GM20431 (cell line): ENCODE measurements around the gene ITGA4.

Experiments used
- in situ Hi-C: fragments of 300-500 bp; cut with MseI, MboI; formaldehyde crosslinking; loops from one replicate; pipeline ENCODE4 v1.15.0; 2020; ENCODE audit warnings: low sequenced_read_pairs; ENCODE audit not compliant: unreplicated experiment

Gene ITGA4

GRCh38 chr2:181457741-181458425 lies 697 bp downstream of the ITGA4 start:
- in situ Hi-C loops = loop anchor here (25.0 kb wide), 1 partner anchor 346 kb away; no protein-coding TSS in a partner anchor

- in situ Hi-C loops = loop anchor here (25.0 kb wide), 1 partner anchor 347 kb away; no protein-coding TSS in a partner anchor
These were observed 1.7 kb downstream of the ITGA4 start for GRCh38 chr2:181458871-181459270.

GRCh38 chr2:181459621-181460021 lies 2.4 kb downstream of the ITGA4 start:
- in situ Hi-C loops = loop anchor here (25.0 kb wide), 1 partner anchor 347 kb away; no protein-coding TSS in a partner anchor

- in situ Hi-C loops = loop anchor here (25.0 kb wide), 1 partner anchor 349 kb away; no protein-coding TSS in a partner anchor
These were observed 4.1 kb downstream of the ITGA4 start for GRCh38 chr2:181461056-181461997.

- in situ Hi-C loops = loop anchor here (25.0 kb wide), 1 partner anchor 350 kb away; no protein-coding TSS in a partner anchor
These were observed 4.8 kb downstream of the ITGA4 start for GRCh38 chr2:181462033-181462432.

DNA sequence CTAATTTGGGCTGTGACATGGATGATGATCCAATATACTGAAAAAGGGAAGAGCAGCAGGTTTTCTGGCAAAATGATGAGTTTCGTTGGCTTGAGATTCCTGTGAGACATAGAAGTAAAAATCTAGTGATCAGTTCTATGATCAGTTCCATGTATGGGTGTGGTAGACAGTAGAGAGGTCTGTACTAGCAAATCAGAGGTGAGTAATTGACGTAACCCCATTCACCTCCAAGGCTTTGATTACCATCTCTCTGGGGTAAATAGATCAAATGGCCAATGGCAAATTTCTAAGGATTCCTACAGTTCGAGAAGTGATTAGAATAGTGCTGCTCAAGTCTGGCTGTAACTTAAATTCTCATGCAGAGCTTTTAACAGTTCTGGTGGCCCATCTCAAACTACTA lies 6.4 kb downstream of the ITGA4 start:
- in situ Hi-C loops = loop anchor here (25.0 kb wide), 1 partner anchor 351 kb away; no protein-coding TSS in a partner anchor

DNA sequence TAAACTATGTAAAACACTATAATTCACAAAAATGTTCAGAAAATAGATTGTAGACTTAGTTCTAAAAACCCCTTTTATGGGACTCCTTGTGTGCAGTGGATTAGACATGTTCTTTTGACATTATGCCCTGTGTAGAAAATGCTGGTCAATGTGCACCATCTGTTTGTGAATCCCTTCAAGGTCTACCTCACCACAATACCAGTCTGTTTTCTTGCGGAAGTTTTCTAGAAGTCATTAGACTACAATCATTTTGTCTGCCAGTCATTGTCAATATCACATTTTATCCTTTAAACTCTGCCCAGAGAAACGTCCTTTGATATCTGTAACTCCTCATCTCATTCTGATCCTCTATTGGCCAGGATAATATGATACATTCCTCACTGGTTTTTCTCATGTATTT lies 7.8 kb downstream of the ITGA4 start:
- in situ Hi-C loops = loop anchor here (25.0 kb wide), 1 partner anchor 353 kb away; no protein-coding TSS in a partner anchor

GRCh38 chr2:181465676-181466375 lies 8.6 kb downstream of the ITGA4 start:
- in situ Hi-C loops = loop anchor here (25.0 kb wide), 1 partner anchor 354 kb away; no protein-coding TSS in a partner anchor

- in situ Hi-C loops = loop anchor here (25.0 kb wide), 1 partner anchor 355 kb away; no protein-coding TSS in a partner anchor
These were observed 9.7 kb downstream of the ITGA4 start for GRCh38 chr2:181466661-181467576.

DNA sequence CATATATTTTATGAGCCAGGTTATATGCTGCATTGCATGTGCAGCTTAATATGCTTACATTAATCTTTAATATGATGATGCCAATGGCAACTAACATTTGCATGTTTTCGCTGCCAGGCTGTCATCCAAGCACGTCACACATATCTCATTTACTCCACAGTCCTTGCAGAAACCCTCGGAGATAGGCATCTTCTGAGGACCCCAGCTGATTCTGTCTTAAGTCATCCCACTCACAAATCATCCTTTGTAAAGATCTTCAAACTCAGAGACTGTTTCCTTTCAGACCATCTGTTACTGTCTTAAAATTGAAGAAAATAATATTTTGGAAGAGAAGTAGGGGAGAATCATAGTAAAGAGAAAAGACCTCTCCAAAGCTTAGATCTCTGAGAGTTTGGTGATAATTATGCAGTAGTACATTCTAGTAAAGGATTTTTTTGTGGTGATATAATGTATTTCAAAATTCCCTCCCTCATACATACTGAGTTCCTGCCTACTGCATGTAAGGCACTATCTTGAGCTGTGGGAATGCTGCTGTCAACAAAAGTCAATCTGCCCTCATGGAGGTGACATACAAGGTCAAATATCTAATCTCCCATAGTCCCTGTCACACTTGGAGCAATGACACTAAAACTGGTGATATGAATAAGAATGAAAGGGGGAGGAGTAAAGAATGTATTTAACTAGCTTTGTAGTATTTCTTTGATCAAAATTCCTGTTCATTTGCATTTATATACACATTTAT lies 11.0 kb downstream of the ITGA4 start:
- in situ Hi-C loops = loop anchor here (25.0 kb wide), 1 partner anchor 356 kb away; no protein-coding TSS in a partner anchor

DNA sequence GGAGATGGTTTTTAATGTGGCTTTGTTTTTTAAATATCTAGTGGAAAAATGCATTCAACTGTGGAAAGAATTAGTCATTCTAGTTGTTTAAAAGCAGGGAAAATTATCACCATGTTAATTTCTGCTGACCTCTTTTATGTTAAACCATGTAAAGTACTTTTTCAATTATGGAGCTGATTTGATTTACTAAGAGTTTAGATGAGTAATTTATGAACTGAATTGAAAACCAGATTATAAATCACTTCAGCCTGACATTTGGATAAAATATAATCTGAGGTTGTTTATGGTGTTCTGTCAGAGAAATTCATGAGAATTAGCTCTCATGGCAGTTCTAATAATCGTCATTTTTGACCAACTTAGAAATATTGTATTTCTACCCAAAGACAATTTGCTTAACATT lies 11.6 kb downstream of the ITGA4 start:
- in situ Hi-C loops = loop anchor here (25.0 kb wide), 1 partner anchor 357 kb away; no protein-coding TSS in a partner anchor

DNA sequence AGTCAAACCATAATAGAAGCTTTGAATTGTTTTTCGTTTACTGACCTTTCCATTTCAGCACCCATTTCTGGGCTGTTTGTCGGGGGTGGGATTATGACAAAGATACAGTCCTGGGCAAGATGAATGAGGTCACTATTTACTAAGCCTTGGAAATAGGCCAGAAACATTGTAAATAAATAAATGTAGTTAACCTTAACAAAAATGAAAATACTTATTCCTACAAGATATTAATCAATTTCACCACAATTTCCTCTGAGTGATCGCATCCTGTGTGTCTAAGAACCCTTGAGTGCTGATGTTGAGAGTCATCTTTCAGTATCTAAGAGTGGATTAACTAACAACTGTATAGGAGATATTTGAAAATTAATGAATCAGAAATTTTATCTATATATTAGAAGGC lies 14.0 kb downstream of the ITGA4 start:
- in situ Hi-C loops = loop anchor here (25.0 kb wide), 1 partner anchor 359 kb away; no protein-coding TSS in a partner anchor

DNA sequence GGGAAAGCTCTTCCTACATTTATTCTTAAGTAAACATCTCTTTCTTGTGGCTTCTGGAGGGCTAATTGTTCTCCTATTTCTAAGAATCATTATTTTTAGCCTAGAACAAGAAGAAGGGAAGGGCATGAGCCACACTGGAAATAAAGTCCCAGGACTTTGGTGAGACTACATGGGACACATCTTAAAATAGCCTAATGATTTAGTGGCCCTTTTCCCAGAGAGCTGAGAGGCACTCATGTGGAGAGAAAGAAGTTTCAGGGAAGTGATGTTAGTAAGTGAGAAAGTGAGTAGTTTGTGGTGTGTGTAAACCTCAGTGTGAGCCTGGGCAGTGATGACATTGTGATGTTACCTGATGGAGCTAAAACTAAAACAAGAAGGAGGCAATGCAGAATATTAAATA lies 14.6 kb downstream of the ITGA4 start:
- in situ Hi-C loops = loop anchor here (25.0 kb wide), 1 partner anchor 359 kb away; no protein-coding TSS in a partner anchor

DNA sequence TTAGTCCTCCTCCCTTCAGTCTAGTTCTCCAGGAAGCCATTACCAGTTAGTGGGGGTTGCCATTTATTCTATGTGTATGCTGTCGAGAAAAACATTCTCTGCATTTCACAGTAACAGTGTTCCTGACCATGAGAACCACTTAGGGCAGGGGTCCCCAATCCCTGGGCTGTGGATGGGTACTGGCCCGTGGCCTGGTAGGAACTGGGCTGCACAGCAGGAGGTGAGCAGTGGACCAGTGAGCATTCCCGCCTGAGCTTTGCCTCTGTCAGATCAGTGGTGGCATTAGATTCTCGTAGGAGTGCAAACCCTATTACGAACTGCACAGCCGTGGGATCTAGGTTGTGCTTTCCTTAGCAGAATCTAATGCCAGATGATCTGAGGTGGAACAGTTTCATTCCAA lies 15.8 kb downstream of the ITGA4 start:
- in situ Hi-C loops = loop anchor here (25.0 kb wide), 1 partner anchor 361 kb away; no protein-coding TSS in a partner anchor

DNA sequence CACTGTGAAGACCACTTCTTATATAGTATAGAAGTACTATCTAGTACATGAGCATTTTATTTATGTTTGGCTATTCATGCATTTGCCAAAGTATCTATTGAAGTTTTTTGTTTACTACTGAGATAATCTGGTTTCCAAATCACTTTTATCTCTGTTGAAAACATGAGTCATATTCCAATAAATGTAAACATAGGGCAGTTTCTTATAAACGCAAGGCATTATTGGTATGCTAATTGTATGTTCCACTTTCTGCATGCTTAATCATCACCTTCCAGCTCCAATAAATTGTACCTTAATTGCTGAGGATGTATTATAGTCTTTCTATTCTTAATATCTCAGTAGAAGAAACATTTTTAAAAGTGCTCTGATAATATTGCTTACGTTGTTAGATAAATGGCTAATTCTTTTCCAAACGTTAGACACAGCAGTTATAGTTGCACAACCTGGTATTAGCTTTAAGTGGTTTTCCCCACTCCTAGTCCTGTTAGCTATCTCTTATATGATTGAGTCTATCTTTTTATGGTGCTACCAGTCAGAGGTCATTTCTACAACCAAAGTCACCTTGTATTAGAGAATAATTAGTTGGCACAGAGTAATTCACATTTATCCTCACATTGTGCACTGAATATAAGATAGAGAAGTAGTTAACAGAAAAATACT lies 17.2 kb downstream of the ITGA4 start:
- in situ Hi-C loops = loop anchor here (25.0 kb wide), 1 partner anchor 362 kb away; no protein-coding TSS in a partner anchor

GRCh38 chr2:181483211-181483610 lies 26.0 kb downstream of the ITGA4 start:
- in situ Hi-C loops = no loop called here

GRCh38 chr2:181483876-181484275 lies 26.7 kb downstream of the ITGA4 start:
- in situ Hi-C loops = no loop called here
